Measurements from ENCODE around the gene LAIR2. TPM values are rescaled to one million over a fixed set of nuclear protein-coding genes. Genes with fewer than 3 reads are reported as not detected.

The LAIR2 gene
- total RNA-seq, 4 donors from 2014 or later, result 3.2 TPM; not detected in 3

DNA sequence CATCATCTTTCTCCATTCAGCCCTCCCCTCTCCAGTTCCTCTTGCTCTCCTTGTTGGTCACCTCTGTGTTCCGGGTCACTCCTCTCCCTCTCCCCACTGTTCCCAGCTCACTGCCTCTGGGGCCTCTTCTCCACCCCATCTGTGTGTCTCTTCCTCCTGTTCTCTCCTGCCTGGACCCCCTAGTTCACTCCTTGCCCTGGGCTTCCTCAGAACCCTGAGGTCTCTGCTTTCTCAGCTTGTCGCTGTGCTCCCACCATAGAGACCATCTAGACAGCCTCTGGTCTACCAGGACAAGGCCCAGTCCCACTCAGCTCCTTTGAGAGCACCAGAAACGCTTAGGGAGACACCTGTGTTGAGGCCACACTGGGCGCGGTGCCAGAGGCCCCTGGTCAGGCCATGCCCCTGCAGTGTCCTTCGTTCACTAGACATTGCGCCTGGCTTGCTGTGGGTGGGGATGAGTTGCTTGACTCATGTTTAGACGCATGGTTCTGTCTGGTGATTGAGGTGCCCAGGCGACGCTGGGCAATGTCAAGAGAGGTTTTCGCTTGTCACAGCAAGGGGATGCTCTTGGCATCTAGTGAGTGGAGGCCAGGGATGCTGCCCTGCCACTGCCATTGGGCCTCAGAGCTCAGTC is 43.9 kb upstream of the LAIR2 start:
- in situ Hi-C loops (cut with MboI; ENCODE audit: low pct_ligation_motif_present in 1 of 4, low pct_unique_long_range_greater_than_20kb in 1 of 4, low sequenced_read_pairs in 3 of 4), result no loop called here
- TF ChIP-seq POLR2A (IDR thresholded peaks at IDR 0.05) (no peak), POLR2AphosphoS5 (IDR thresholded peaks at IDR 0.05) (peak in 1 of 3 donors; percentile 25)
- no peak for DNase-seq
- H3K36me3 ChIP-seq, result peaks cover 0 to 70% (median 30%) of the 10 kb centered on the region in 4 donors
- H3K27ac ChIP-seq, result no peak overlapping the region
- no peaks in the 10 kb centered on the region for H3K27me3 ChIP-seq
- 95 to 100% methylated on average over 1 to 11 of the region's 11 CpGs for WGBS, 2 donors (ENCODE audit: low coverage in 1 of 2)
- H3K4me1 ChIP-seq, result peaks cover 6 to 33% (median 23%) of the 10 kb centered on the region in 4 donors
- no peak overlapping the region for H3K4me3 ChIP-seq
- intact Hi-C loops (cut with DNase I; ENCODE audit: low total_unique reads), result no loop called here
- no peaks in the 10 kb centered on the region for H3K9me3 ChIP-seq

DNA sequence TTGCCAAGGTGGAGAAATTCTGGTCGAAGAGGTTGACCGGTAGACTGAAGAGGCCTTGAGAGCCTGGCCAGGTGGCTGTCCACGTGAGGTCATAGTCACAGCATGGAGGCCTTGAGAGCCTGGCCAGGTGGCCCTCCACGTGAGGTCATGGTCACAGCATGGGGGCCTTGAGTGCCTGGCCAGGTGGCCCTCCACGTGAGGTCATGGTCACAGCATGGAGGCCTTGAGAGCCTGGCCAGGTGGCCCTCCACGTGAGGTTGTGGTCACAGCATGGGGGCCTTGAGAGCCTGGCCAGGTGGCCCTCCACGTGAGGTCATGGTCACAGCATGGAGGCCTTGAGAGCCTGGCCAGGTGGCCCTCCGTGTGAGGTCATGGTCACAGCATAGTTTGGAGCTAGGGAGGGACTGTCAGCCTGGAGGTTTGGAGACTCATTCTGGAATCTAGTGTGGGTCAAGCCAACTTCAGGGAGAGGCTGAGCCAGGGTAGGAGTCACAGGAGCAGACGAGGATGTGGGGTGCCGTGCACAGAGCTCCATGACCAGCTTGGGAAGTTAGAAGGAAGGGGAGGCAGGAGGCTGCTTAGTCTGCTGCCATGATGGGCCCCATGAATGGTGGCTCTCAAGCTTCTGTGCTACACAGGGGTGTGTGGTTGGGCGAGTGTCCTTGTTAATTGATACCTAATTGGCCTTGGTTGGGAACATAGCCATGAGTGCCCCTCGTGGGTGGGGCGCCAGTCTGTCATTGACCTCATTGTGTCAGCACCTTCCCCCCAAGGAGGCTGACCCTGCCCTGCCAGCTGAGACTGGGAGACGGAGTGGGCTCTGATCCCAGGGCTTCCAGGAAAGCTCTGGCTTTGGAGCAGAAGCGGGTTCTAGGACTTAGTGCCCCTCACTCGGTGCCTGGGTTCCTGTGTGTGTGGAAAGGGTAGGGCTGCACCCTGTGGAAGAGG is 43.1 kb upstream of the LAIR2 start:
- 77% methylated on average over 15 of the region's 16 CpGs; no CpG with 5 or more reads in 1 of the 2 donors for whole genome bisulfite sequencing, 2 donors (ENCODE audit: low coverage in 1 of 2)
- H3K27ac ChIP-seq, result peak overlapping the region in 2 of 4 donors; percentile 97 to 99
- peaks cover 6 to 37% (median 26%) of the 10 kb centered on the region in 4 donors for H3K4me1 ChIP-seq
- in situ Hi-C loops (cut with MboI; ENCODE audit: low pct_ligation_motif_present in 1 of 4, low pct_unique_long_range_greater_than_20kb in 1 of 4, low sequenced_read_pairs in 3 of 4), result no loop called here
- DNase-seq, result no peak
- H3K9me3 ChIP-seq, result no peaks in the 10 kb centered on the region
- H3K4me3 ChIP-seq, result no peak overlapping the region
- TF ChIP-seq POLR2A (IDR thresholded peaks at IDR 0.05), result no peak
- no peak for TF ChIP-seq POLR2AphosphoS5 (IDR thresholded peaks at IDR 0.05)
- TF ChIP-seq EP300 (IDR thresholded peaks at IDR 0.05; ENCODE audit: low read depth), result no peak
- TF ChIP-seq, protein P1, sequence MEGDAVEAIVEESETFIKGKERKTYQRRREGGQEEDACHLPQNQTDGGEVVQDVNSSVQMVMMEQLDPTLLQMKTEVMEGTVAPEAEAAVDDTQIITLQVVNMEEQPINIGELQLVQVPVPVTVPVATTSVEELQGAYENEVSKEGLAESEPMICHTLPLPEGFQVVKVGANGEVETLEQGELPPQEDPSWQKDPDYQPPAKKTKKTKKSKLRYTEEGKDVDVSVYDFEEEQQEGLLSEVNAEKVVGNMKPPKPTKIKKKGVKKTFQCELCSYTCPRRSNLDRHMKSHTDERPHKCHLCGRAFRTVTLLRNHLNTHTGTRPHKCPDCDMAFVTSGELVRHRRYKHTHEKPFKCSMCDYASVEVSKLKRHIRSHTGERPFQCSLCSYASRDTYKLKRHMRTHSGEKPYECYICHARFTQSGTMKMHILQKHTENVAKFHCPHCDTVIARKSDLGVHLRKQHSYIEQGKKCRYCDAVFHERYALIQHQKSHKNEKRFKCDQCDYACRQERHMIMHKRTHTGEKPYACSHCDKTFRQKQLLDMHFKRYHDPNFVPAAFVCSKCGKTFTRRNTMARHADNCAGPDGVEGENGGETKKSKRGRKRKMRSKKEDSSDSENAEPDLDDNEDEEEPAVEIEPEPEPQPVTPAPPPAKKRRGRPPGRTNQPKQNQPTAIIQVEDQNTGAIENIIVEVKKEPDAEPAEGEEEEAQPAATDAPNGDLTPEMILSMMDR (IDR thresholded peaks at IDR 0.05), result no peak
- H3K36me3 ChIP-seq, result peaks cover 0 to 62% (median 26%) of the 10 kb centered on the region in 4 donors
- intact Hi-C loops (cut with DNase I; ENCODE audit: low total_unique reads), result no loop called here
- H3K27me3 ChIP-seq, result no peaks in the 10 kb centered on the region

DNA sequence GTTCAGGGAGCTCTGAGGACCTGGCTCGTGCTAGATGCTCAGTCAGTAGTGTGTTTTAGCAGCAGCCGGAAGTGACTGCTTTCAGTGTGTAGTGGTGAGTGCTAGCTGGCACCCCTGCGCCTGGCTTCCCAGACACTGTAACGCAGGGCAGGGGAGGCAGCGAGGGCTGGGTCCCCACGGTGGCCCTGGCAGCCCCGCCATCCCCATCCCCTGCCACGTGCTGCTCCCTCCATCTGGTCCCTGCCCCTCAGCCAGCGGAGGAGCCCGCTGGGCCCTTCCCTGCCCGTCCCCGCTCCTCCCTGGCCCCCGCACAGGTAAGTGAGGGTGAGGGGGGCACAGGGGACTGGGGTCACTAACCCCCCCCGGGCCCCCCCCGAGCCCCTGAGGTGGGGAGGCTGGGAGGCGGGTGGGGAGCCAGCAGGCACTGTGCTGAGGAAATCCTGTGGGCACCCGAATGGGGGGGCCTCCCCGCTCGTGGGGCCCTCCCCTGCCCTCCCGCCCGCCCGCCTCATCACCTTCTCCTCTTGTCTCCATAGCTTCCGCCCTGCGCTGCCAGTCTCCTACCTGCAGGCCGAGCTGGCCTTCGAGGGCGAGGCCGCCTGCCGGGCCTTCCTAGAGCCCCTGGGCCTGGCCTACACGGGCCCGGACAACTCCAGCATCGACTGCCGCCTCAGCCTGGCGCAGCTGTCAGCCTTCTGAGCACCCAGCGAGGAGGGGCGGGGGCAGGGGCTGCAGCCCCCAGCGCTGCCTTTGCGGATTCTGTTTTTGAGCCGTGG is 42.2 kb upstream of the LAIR2 start:
- H3K4me3 ChIP-seq, result no peak overlapping the region
- H3K27ac ChIP-seq, result peak overlapping the region; percentile 96 to 99 (median 98)
- H3K27me3 ChIP-seq, result no peaks in the 10 kb centered on the region
- no peak for DNase-seq
- intact Hi-C loops (cut with DNase I; ENCODE audit: low total_unique reads), result no loop called here
- 79% methylated on average over 35 of the region's 39 CpGs; no CpG with 5 or more reads in 1 of the 2 donors for WGBS, 2 donors (ENCODE audit: low coverage in 1 of 2)
- peaks cover 6 to 44% (median 31%) of the 10 kb centered on the region in 4 donors for H3K4me1 ChIP-seq
- in situ Hi-C loops (cut with MboI; ENCODE audit: low pct_ligation_motif_present in 1 of 4, low pct_unique_long_range_greater_than_20kb in 1 of 4, low sequenced_read_pairs in 3 of 4), result no loop called here
- H3K9me3 ChIP-seq, result no peaks in the 10 kb centered on the region
- no peak for TF ChIP-seq POLR2A (IDR thresholded peaks at IDR 0.05)
- TF ChIP-seq EP300 (IDR thresholded peaks at IDR 0.05; ENCODE audit: low read depth), result no peak
- no peak for TF ChIP-seq POLR2AphosphoS5 (IDR thresholded peaks at IDR 0.05)
- TF ChIP-seq, protein P1 (IDR thresholded peaks at IDR 0.05), result no peak
- H3K36me3 ChIP-seq, result peaks cover 0 to 54% (median 21%) of the 10 kb centered on the region in 4 donors

DNA sequence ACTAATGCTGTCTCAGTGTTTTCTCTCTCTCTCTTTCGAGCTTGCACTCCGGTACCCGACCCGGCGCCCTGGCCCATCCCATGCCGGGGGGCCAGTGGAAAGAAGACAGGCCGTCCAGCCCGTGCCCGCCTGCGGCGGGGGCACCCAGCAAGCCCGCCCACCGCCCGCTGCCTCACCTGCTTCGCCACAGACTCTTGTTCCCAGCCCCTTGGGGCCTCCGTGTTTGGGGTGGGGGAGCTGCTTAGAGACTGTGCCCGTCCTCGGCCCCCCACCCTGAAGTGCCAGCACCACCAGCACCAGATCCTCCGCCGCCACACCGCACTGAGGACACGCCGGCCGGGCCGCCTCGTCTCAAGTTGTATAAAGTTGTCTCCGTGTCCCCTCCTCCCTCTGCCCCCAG is 41.4 kb upstream of the LAIR2 start:
- peaks cover 6 to 52% (median 33%) of the 10 kb centered on the region in 4 donors for H3K4me1 ChIP-seq
- intact Hi-C loops (cut with DNase I; ENCODE audit: low total_unique reads), result no loop called here
- no peak for DNase-seq
- in situ Hi-C loops (cut with MboI; ENCODE audit: low pct_ligation_motif_present in 1 of 4, low pct_unique_long_range_greater_than_20kb in 1 of 4, low sequenced_read_pairs in 3 of 4), result no loop called here
- peaks cover 0 to 46% (median 17%) of the 10 kb centered on the region in 4 donors for H3K36me3 ChIP-seq
- no peaks in the 10 kb centered on the region for H3K9me3 ChIP-seq
- TF ChIP-seq, protein P1 (IDR thresholded peaks at IDR 0.05), result no peak
- TF ChIP-seq POLR2A (IDR thresholded peaks at IDR 0.05) (no peak), EP300 (IDR thresholded peaks at IDR 0.05; ENCODE audit: low read depth) (no peak), POLR2AphosphoS5 (IDR thresholded peaks at IDR 0.05) (no peak)
- H3K27me3 ChIP-seq, result no peaks in the 10 kb centered on the region
- peak overlapping the region; percentile 96 to 99 (median 98) for H3K27ac ChIP-seq
- H3K4me3 ChIP-seq, result peak overlapping the region in 1 of 4 donors; percentile 60
- WGBS, 2 donors (ENCODE audit: low coverage in 1 of 2), result 61 to 73% methylated on average over 14 to 27 of the region's 27 CpGs
